Stimulated activated CD8-positive, alpha-beta memory T cell treated with anti-CD3 and anti-CD28 coated beads, Interleukin-12 subunit alpha, Interleukin-12 subunit beta, amount 100 ng/mL, for 24 hours (primary cell): ENCODE results near the gene ITPKA.
"Not testable (repeated sequence)": the region's sequence is repeated elsewhere in the genome, so short reads cannot be mapped to it uniquely, and the experiment has no call there.

Source experiments
- DNase-seq: peaks from one replicate; pipeline ENCODE4 v3.0.0-alpha.2; 2020; ENCODE audit errors: extremely low read depth

Gene ITPKA

GRCh38 chr15:41493205-41493901 lies at the start of gene ITPKA:
TSS of gene ITPKA (plus strand) at chr15:41493874. CDS start at chr15:41493928, 54 bp downstream.
- peak; percentile 76 for DNase-seq

GRCh38 chr15:41445399-41445798 lies 48.3 kb upstream of the ITPKA start:
- no peak for DNase-seq

GRCh38 chr15:41462084-41462795 lies 31.4 kb upstream of the ITPKA start:
- DNase-seq = no peak

GRCh38 chr15:41464889-41465580 lies 28.6 kb upstream of the ITPKA start:
- DNase-seq = no peak

DNA sequence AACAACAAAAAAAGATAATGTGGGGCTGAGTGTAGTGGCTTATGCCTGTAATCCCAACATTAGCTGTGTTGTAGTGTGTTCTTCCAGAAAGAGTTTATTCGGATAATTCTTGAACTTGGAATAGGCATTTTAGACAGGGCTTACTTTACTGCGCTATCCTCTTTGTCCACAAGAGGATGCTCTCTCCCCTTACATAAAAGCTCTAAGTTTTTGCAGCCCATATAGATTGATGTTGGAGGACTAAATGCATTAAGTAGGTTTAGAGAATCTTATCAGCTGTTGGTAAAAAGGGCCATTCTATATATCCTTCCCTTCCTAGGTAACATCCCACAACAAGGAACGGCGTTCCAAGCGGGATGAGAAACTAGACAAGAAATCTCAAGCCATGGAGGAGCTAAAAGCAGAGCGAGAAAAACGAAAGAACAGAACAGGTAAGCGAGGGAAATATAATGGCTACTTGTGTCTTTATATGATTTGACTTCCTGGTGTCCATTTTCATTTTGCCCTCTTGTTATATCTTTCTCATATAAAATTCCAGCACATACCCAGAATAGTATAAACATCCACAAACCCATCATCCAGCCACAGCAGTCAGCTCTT lies 27.8 kb upstream of the ITPKA start:
- DNase-seq = no peak

GRCh38 chr15:41466711-41467110 lies 27.0 kb upstream of the ITPKA start:
- no peak for DNase-seq

- not testable (repeated sequence) for DNase-seq
Observed at GRCh38 chr15:41469644-41470043, 24.0 kb upstream of the ITPKA start.

DNA sequence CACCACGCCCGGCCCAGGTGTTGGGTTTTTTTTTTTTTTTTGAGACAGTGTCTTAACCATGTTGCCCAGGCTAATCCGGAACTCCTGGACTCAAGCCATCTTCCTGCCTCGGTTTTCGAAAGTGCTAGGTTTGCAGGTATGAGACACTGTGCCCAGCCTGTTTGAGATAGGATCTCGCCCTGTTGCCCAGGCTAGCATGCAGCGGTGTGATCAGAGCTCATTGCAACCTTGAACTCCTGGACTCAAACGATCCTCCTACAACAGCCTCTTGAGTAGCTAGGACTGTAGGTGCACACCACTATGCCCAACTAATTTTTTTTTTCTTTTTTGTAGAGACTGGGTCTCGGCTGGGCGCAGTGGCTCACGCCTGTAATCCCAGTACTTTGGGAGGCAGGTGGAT lies 20.3 kb upstream of the ITPKA start:
- DNase-seq = no peak

DNA sequence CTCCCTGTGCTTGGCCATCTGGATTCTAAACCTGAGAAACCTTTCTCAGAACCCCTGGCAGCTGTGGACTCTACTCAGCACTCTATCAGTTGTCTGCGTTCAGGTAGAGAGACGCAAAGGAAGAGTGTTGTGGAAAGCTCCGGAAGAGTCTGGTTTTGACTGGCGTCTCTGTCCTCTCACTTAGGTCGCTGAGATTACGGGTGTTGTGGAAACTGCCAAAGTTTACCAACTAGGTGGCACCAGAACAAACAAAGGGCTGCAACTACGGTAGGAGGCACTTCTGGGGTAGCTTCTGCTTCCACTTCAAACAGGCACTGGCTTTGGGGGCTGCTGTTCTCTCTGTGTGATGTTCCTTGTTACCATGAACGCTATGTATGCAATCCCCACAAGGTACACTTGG lies 19.2 kb upstream of the ITPKA start:
- DNase-seq = no peak

DNA sequence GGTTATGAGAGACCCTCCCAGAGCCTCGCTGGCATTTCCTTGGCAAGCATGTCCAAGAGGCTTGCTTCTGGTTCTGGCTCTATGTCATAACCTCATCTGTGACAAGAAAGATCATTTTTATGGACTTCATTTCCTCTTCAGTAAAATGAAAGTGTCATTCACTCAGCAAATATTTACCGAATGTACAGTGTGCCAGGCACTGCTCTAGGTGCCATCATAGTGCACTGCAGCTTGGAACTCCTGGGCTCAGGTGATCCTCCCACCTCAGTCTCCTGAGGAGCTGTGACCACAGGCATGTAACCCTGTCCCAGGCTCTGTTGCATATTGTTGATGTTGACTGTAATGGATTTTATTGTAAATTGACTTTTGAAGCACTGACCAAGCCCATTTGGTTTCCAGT lies 18.7 kb upstream of the ITPKA start:
- DNase-seq = no peak

- DNase-seq = no peak
Observed at GRCh38 chr15:41476416-41477048, 17.1 kb upstream of the ITPKA start.

GRCh38 chr15:41480396-41481140 lies 13.1 kb upstream of the ITPKA start:
- DNase-seq = no peak

DNA sequence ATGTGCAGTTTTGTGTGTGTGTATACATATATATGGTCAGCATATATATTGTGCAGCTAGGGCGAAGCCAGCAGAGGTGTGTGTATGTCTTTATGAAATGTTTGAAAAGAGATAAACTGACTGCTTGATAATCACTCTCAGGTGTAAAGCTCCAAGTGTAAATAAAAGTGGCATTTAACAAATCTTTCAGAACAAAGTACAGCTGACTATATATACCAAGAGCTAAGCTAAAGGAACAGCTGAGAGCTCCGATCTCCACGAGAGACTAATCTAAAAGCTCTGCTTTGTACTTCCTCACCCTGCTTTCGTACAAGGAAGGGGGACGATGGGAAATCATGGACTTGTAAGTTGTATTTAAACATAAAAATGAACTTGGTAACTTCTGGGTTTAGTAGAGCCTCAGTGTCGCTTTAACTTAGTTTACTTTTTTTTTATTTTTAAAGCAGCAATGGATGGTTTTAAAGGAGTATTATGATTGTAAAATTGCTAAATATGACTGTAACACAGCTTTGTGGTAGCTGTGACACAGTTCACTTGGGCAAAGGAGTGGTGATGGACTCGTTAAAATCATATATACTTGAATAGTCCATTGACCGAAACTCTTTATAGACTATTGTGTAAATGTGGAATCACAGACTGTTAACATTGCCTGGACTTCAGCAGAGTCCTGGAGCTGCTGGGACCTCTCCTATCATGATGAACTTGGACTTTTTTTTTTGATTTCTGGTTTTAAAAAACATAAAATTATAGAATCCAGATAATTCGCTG lies 11.4 kb upstream of the ITPKA start:
- DNase-seq = no peak

DNA sequence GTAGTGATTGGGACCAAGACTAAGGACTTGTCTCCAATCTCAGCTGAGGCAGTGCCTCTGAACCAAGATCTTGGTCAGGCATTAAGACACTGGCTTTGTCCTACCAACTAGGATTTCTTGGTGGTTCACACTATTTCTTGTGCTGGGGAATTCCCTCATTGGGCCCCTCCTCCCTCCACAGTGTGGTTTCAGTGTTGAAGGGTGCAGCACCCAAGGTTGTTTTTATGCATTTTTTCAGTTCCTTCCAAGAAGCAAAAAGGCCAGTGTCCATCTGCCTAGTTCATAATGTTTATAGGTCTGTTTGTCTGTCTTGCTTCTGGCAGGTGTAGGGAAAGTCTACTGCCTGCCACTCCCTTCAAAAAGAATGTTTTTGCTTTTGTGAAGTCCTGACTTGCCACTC lies 10.6 kb upstream of the ITPKA start:
- DNase-seq = no peak

- no peak for DNase-seq
Observed at GRCh38 chr15:41483519-41483918, 10.2 kb upstream of the ITPKA start.

DNA sequence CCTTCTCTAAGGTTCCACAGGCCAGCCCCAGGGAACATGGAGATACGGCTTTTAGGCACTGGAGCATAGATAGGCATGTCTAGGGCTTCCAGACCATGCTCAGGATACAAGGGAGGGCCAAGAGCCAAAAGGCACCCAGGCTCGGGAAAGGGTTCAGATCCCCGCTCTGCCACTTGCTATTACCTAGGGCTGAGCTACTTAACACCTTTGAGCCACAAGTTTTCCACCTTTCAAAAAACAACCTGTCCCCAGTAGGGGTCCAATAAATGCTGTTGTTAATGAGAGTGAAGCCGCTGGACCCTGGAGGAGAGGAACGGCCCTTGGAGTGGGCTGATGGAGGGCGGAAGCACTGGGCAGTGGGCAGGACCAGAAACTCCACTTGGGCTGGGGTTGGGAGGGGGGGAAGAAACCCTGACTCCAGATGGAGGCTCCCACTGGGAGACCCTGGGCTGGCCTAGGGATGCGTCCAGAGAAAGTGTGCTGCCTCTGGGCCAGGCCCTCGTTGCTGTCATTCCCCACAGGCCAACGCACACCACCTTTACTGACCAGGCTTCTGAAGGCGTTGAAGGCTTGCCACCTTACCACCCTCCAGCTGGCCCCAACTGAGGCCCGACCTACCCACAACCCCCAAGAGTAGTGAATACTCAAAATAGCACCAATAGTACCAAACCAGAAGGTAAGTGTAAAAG lies 8.6 kb upstream of the ITPKA start:
- DNase-seq = no peak

GRCh38 chr15:41486286-41486685 lies 7.4 kb upstream of the ITPKA start:
- DNase-seq = no peak

- DNase-seq = no peak
Observed at GRCh38 chr15:41487381-41487780, 6.3 kb upstream of the ITPKA start.

DNA sequence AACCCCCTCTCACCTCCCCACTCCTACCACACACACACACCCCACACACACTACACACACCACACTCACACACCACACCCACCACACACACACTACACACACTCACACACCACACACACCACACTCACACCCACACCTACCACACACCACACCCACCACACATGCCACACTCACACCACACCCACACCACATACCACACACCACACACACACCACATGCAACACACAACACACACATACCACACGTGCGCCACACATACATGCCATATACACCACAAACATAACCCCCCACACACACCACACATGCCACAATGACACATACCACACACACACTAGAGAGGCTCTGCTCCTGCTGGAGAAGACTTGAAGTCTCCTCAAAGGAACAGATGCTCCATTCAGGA lies 5.9 kb upstream of the ITPKA start:
- no peak for DNase-seq

DNA sequence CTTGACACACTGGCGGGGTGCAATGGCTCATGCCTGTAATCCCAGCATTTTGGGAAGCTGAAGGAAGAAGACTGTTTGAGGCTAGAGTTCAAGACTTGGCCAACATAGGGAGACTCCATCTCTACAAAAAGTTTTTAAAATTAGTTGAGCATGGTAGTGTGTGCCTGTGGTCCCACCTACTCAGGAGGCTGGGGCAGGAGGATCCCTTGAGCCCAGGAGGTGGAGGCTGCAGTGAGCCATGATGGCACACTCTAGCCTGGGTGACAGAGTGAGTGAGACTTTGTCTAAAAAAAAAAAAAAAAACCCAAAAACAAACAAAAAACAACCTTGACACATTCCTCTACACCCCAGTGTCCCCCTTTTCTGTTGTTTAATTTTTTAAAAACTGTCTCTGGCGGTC lies 4.0 kb upstream of the ITPKA start:
- no peak for DNase-seq
